DLD1 (cell line): ENCODE data around the gene CERS6.

Source experiments
- in situ Hi-C: cut with HindIII; loops from 2 replicates; pipeline ENCODE4 v1.10.0; 2017; ENCODE audit warnings: low sequenced_read_pairs

CERS6 gene

GRCh38 chr2:168565112-168565511, 109.0 kb downstream of the CERS6 start:
- in situ Hi-C loops, result no loop called here

- in situ Hi-C loops, result no loop called here
These were observed 109.4 kb downstream of the CERS6 start for GRCh38 chr2:168565512-168565911.

- in situ Hi-C loops, result no loop called here
These were observed 111.0 kb downstream of the CERS6 start for GRCh38 chr2:168566974-168567665.

- in situ Hi-C loops, result no loop called here
These were observed 111.8 kb downstream of the CERS6 start for GRCh38 chr2:168567836-168568235.

- in situ Hi-C loops, result no loop called here
These were observed 112.6 kb downstream of the CERS6 start for GRCh38 chr2:168568476-168569267.

GRCh38 chr2:168571061-168571460, 115.0 kb downstream of the CERS6 start:
- in situ Hi-C loops, result no loop called here

- in situ Hi-C loops, result no loop called here
These were observed 117.2 kb downstream of the CERS6 start for GRCh38 chr2:168573128-168573903.

GRCh38 chr2:168574856-168575630, 119.0 kb downstream of the CERS6 start:
- in situ Hi-C loops, result no loop called here

- in situ Hi-C loops, result no loop called here
These were observed 121.8 kb downstream of the CERS6 start for GRCh38 chr2:168577885-168578284.

GRCh38 chr2:168583064-168583709, 127.1 kb downstream of the CERS6 start:
- in situ Hi-C loops, result no loop called here

- in situ Hi-C loops, result no loop called here
These were observed 127.8 kb downstream of the CERS6 start for GRCh38 chr2:168583710-168584521.

GRCh38 chr2:168584911-168585310, 128.8 kb downstream of the CERS6 start:
- in situ Hi-C loops, result no loop called here

GRCh38 chr2:168585700-168586099, 129.6 kb downstream of the CERS6 start:
- in situ Hi-C loops, result no loop called here

GRCh38 chr2:168587307-168587706, 131.2 kb downstream of the CERS6 start:
- in situ Hi-C loops, result no loop called here

GRCh38 chr2:168589236-168590211, 133.5 kb downstream of the CERS6 start:
- in situ Hi-C loops, result no loop called here

GRCh38 chr2:168592181-168592831, 136.2 kb downstream of the CERS6 start:
- in situ Hi-C loops, result no loop called here

- in situ Hi-C loops, result no loop called here
These were observed 137.6 kb downstream of the CERS6 start for GRCh38 chr2:168593713-168594112.

- in situ Hi-C loops, result no loop called here
These were observed 138.7 kb downstream of the CERS6 start for GRCh38 chr2:168594778-168595177.
